ENCODE results near the gene EXD3. TPM values are rescaled to one million over a fixed set of nuclear protein-coding genes. Genes with fewer than 3 reads are reported as not detected.

Gene EXD3
- total RNA-seq, 4 donors from 2014 or later, result 2.8 to 16.8 (median 9.1) TPM

DNA sequence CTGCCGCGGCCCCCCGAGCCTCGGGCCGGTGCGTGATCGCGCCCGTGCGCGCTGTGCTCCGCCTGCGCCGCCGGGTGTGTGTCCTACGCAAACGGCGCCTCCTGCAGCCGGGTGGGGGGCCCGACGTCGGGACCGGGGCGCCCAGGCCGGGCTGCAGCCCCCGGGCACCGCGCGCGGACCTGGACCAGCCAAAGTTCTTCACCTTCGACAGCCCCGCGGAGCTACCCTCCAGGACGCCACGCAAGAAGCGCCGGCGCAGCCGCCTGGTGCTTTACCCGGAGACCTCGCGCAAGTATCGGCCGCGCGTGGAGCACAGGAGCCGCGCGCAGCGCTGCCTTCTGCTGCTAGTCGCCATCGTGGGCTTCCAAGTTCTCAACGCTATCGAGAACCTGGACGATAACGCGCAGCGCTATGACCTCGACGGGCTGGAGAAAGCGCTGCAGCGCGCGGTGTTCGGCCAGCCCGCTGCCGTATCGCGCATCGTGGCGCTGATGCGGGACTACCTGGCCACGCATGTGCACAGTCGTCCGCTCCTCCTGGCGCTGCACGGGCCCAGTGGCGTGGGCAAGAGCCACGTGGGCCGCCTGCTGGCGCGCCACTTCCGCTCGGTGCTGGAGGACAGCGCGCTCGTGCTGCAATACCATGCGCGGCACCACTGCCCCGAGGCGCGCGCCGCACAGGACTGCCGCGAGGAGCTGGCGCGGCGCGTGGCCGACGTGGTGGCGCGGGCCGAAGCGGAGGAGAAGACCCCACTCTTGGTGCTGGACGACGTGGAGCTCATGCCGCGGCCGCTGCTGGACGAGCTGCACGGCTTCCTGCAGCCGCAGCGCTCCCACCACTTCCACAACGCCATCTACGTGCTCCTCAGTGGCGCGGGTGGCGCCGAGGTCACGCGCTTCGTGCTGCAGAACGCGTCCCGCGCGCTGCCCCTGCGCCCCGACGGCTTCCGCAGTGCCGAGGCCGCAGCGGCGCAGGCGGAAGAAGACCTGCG is 143.9 kb downstream of the EXD3 start:
- Histone ChIP-seq H3K27ac (peak overlapping the region in 3 of 4 donors; percentile 81 to 87 (median 86)), H3K4me1 (peaks cover 32 to 67% (median 48%) of the 10 kb centered on the region in 3 donors), H3K27me3 (peaks cover 0 to 50% (median 0%) of the 10 kb centered on the region in 4 donors), H3K36me3 (peaks cover 0 to 43% (median 0%) of the 10 kb centered on the region in 3 donors), H3K4me3 (peak overlapping the region; percentile 43 to 61 (median 56)), H3K9me3 (no peaks in the 10 kb centered on the region)
- no peak for TF ChIP-seq POLR2A (IDR thresholded peaks at IDR 0.05)
- TF ChIP-seq, protein P1, sequence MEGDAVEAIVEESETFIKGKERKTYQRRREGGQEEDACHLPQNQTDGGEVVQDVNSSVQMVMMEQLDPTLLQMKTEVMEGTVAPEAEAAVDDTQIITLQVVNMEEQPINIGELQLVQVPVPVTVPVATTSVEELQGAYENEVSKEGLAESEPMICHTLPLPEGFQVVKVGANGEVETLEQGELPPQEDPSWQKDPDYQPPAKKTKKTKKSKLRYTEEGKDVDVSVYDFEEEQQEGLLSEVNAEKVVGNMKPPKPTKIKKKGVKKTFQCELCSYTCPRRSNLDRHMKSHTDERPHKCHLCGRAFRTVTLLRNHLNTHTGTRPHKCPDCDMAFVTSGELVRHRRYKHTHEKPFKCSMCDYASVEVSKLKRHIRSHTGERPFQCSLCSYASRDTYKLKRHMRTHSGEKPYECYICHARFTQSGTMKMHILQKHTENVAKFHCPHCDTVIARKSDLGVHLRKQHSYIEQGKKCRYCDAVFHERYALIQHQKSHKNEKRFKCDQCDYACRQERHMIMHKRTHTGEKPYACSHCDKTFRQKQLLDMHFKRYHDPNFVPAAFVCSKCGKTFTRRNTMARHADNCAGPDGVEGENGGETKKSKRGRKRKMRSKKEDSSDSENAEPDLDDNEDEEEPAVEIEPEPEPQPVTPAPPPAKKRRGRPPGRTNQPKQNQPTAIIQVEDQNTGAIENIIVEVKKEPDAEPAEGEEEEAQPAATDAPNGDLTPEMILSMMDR (IDR thresholded peaks at IDR 0.05), result no peak
- DNase-seq, result no peak
- intact Hi-C loops (cut with DNase I), result no loop called here
- 90 to 96% methylated on average over 6 to 38 of the region's 139 CpGs for WGBS, 2 donors

- Histone ChIP-seq H3K27ac (peak overlapping the region; percentile 81 to 87 (median 84)), H3K9me3 (no peaks in the 10 kb centered on the region), H3K27me3 (peaks cover 0 to 50% (median 0%) of the 10 kb centered on the region in 4 donors), H3K36me3 (peaks cover 0 to 41% (median 2%) of the 10 kb centered on the region in 3 donors), H3K4me3 (peak overlapping the region; percentile 43 to 61 (median 56)), H3K4me1 (peaks cover 34 to 75% (median 51%) of the 10 kb centered on the region in 3 donors)
- intact Hi-C loops (cut with DNase I), result no loop called here
- WGBS, 2 donors, result 37% methylated on average over 8 of the region's 54 CpGs; no CpG with 5 or more reads in 1 of the 2 donors
- no peak for DNase-seq
- no peak for TF ChIP-seq POLR2A (IDR thresholded peaks at IDR 0.05)
- TF ChIP-seq, protein P1 (IDR thresholded peaks at IDR 0.05), result no peak
These were observed 144.8 kb downstream of the EXD3 start for GRCh38 chr9:137278061-137278701.

GRCh38 chr9:137277329-137278041 is 145.5 kb downstream of the EXD3 start, which contains the start of gene TOR4A:
TSS of gene TOR4A (plus strand) at chr9:137277726. CDS start at chr9:137278690, 964 bp downstream.
- Histone ChIP-seq H3K27ac (peak within 1 kb of the TSS; percentile 81 to 87 (median 84)), H3K4me3 (peak within 1 kb of the TSS; percentile 43 to 61 (median 56)), H3K4me1 (peaks cover 34 to 82% (median 51%) of the 10 kb centered on the region in 3 donors), H3K36me3 (peaks cover 4 to 42% (median 8%) of the 10 kb centered on the region in 3 donors), H3K9me3 (no peaks in the 10 kb centered on the region), H3K27me3 (peaks cover 0 to 50% (median 0%) of the 10 kb centered on the region in 4 donors)
- TF ChIP-seq, protein P1 (IDR thresholded peaks at IDR 0.05), result peak in 3 of 6 experiments; percentile 9 to 29 (median 12)
- TF ChIP-seq POLR2A (IDR thresholded peaks at IDR 0.05), result peak in 2 of 4 donors; percentile 18 to 53
- intact Hi-C loops (cut with DNase I), result no loop called here
- DNase-seq, result peak; percentile 58
- WGBS, 2 donors, result 42 to 44% methylated on average over 2 to 3 of the region's 25 CpGs

- Histone ChIP-seq H3K4me3 (peak overlapping the region in 3 of 4 donors; percentile 54 to 61 (median 58)), H3K36me3 (peaks cover 10 to 44% (median 12%) of the 10 kb centered on the region in 3 donors), H3K27me3 (peaks cover 0 to 47% (median 0%) of the 10 kb centered on the region in 4 donors), H3K27ac (peak overlapping the region; percentile 81 to 87 (median 84)), H3K9me3 (no peaks in the 10 kb centered on the region), H3K4me1 (peaks cover 39 to 89% (median 51%) of the 10 kb centered on the region in 3 donors)
- intact Hi-C loops (cut with DNase I), result no loop called here
- DNase-seq, result no peak
- no peak for TF ChIP-seq POLR2A (IDR thresholded peaks at IDR 0.05)
- TF ChIP-seq, protein P1 (IDR thresholded peaks at IDR 0.05), result no peak
- 15 to 34% methylated on average over 4 to 9 of the region's 30 CpGs for WGBS, 2 donors
These were observed 146.3 kb downstream of the EXD3 start for GRCh38 chr9:137276473-137277328.
